GM19043 (cell line): ENCODE results near the gene ANP32D.
"Not testable (repeated sequence)": the region's sequence is repeated elsewhere in the genome, so short reads cannot be mapped to it uniquely, and the experiment has no call there.

Experiments used
- ATAC-seq: cut with Tn5 transposase; IDR thresholded peaks from one replicate; pipeline ENCODE4 v1.9.1; 2021; ENCODE audit warnings: low read depth; ENCODE audit not compliant: unreplicated experiment

Gene ANP32D

DNA sequence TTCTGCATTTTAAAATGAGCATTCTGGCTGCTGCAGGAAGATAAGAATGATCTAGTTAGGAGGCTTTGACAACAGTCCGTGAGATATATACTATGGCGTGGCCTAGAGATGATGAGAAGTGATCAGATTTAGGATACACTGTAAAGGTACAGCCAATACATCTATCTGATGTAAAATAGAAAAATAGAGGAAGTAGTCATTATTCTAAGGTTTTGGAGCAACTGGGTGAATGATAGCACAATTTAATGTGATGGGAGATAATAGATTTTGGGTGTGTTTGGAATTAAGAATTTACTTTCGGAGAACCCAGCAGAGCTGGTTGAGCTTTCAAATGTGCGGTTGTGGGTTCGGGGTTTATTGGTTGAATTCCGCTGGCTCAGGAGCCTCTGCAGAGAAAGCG is at the start of gene ANP32D:
Gene ANP32D, plus strand, starts transcription at position 301 of the 400 bp plus-strand sequence. CDS start 106 bp downstream, outside the sequence.
- no peak for ATAC-seq

DNA sequence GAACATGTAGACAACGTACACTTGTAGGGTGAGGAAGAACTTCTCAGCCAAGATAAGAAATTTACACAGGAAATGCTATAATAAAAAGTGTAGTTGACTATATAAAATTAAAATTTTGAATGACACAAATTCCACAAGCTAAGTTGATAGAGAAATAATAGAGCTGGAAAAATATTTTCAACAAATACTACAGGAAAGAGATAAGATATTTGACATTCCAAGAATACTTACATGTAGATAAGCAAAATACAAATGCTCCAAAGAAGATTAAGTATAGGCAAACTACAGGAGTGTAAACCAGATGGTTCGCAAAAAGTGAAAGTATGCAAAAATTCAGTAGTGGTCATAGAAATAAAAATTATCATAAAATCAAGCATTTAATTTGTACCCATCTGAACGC is 49.2 kb upstream of the ANP32D start:
- no peak for ATAC-seq

DNA sequence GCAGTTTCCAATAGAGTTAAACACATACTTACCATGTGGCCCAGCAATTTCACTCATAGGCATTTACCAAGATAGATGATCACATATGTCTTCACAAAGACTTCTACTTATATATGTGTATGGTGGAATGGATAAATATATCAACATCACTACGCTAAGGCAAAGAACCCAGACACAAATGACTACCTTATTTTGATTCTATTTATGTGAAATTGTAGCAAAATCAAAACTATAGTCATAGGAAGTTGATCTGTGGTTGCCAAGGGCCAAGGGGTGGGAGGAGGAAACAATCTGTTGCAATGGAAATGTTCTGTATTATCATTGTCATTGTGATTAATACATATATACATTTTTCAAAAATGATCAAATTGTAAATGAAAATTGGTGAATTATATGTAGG is 47.7 kb upstream of the ANP32D start:
- no peak for ATAC-seq

GRCh38 chr12:48434016-48434415 is 38.3 kb upstream of the ANP32D start:
- not testable (repeated sequence) for ATAC-seq

GRCh38 chr12:48441069-48441468 is 31.3 kb upstream of the ANP32D start:
- ATAC-seq = no peak

GRCh38 chr12:48442179-48442847 is 30.0 kb upstream of the ANP32D start:
- no peak for ATAC-seq

- ATAC-seq = no peak
Measured at GRCh38 chr12:48445538-48445937, 26.8 kb upstream of the ANP32D start.

DNA sequence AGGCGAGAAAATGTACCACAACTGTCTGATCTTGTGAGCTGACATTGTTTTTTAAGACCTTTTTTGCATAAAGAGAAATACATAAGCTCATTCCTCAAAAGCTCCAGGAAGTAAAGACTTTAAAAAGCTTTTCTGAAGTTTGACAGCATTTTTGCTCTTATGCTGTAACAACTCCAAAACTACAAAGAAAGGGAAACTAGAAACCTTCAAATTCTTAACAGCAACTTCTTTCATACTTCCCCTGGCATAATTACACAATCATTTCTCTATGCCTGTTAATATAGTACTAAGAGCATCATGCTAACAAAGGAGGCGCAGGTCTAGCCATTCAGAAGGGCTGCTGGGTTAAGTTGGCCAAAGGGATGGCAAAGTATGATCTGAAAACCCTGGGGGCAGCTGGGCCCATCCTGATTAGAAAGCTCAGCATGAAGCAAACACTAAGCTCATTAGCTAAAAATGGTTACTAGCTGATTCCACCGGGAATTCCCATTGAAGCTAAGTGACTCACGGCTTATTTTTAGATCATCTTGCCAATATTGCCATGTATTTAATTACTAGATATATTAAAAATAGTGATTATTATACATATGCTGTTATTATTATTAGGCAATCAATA is 26.1 kb upstream of the ANP32D start:
- ATAC-seq = no peak

GRCh38 chr12:48447755-48448154 is 24.6 kb upstream of the ANP32D start:
- ATAC-seq = no peak

DNA sequence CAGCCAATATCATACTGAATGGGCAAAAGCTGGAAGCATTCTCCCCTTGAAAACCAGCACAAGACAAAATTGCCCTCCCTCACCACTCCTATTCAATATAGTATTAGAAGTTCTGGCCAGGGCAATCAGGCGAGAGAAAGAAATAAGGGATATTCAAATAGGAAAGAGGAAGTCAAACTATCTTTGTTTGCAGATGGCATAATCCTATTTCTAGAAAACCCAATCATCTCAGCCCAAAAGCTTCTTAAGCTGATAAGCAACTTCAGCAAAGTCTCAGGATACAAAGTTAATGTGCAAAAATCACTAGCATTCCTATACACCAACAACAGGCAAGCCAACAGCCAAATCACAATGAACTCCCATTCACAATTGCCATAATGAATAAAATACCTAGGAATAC is 21.0 kb upstream of the ANP32D start:
- ATAC-seq = no peak

DNA sequence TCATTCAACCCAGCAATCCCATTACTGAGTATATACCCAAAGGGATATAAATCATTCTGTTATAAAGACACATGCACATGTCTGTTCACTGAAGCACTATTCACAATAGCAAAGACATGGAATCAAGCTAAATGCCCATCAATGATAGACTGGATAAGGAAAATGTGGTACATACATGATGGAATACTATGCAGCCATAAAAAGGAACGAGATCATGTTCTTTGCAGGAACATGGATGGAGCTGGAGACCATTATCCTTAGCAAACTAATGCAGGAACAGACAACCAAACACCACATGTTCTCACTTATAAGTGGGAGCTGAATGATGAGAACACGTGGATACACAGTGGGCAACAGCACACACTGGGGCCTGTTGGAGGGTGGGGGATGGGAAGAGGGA is 19.4 kb upstream of the ANP32D start:
- not testable (repeated sequence) for ATAC-seq

- ATAC-seq = no peak
Measured at GRCh38 chr12:48454667-48455066, 17.7 kb upstream of the ANP32D start.

DNA sequence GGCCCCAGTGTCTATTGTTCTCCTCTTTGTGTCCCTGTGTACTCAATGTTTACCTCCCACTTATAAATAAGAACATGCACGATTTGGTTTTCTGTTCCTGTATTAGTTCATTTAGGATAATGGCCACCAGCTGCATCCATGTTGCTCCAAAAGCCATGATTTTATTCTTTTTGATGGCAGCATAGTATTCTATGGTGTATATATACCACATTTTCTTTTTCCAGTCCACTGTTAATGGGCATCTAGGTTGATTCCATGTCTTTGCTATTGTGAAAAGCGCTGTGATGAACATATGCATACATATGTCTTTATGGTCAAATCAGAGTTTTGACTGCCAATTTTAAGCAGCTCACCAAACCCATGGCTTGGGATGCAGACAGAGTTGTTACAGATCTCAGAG is 17.2 kb upstream of the ANP32D start:
- no peak for ATAC-seq

DNA sequence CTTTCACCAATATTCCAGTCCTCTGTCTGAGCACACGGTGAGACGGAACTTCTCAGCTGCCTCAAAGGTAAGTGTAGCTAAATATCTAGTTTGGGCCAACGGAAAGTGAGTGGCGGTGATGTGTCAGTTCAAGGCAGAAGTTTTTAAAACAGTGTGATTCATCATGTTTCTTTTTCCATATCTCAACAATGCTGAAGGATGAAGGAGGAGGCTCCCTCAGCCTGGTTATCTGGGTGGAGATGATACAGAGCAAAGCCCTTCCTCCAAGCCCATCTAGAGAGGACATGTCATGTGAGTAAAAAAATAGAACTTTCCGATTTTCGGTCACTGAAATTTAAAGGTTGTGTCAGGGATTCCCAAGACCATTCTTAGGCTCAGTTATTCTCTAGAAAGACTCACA is 13.1 kb upstream of the ANP32D start:
- no peak for ATAC-seq

DNA sequence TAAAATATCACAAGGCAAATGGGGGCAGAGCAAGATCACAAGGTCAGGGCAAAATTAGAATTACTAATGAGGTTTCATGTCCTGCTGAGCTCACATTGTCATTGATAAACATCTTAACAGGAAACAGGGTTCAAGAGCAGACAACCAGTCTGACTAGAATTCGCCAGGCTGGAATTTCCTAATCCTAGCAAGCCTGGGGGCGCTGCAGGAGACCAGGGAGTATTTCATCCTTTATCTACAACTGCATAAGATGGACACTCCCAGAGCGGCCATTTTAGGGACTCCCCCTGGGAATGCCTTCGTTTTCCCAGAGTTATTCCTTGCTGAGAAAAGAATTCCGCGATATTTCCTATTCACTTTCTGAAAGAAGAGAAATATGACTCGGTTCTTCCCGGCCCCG is 3.3 kb upstream of the ANP32D start:
- not testable (repeated sequence) for ATAC-seq

DNA sequence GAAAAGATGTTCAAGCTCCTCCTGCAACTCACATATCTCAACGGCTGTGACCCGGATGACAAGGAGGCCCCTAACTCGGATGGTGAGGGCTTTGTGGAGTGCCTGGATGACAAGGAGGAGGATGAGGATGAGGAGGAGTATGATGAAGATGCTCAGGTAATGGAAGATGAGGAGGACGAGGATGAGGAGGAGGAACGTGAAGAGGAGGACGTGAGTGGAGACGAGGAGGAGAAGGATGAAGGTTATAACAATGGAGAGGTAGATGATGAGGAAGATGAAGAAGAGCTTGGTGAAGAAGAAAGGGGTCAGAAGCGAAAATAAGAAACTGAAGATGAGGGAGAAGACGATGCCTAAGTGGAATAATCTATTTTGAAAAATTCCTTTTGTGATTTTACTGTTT is 702 bp downstream of the ANP32D start:
- no peak for ATAC-seq

- ATAC-seq = not testable (repeated sequence)
Measured at GRCh38 chr12:48474497-48474896, 2.1 kb downstream of the ANP32D start.

DNA sequence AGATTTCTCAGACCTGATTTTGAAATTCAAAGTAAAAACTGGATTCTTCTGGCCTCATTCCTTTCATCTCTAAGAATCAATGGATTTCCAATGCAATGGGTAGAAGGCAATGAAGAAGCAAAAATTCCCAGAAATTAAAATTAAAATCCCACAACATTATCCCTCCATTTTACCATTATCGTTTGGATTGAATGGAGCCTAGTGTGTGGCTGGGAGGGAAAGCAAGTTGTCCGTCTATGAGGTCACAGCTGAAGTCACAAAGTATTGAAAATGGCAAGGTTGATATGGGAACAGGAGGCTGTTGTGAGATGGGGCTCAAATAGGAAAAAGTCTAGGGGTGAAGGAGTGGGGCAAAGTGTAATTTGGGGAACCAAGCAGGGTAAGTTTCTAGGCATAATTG is 9.8 kb downstream of the ANP32D start, which contains the start of gene C12orf54:
Gene C12orf54, plus strand, starts transcription at position 301 of the 400 bp plus-strand sequence. CDS start 799 bp downstream, outside the sequence.
- no peak for ATAC-seq

DNA sequence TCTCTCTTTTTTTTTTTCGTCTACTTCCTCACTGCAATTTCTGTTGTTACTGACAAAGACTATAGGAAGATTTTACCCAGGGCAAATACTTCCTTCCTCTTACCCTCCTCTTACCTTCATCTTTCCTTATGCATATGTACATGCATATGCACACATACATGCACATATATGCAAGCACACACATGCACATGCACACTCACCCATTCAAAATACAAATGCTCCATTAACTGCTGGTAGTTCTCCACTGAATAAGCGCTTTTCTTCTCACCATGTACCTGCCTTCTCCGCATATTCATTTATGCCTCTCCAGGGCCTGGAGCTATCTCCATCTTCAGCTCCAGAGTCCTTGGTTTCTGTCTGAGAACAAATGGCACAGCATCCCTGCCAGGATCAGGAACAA is 10.6 kb downstream of the ANP32D start:
- ATAC-seq = no peak

DNA sequence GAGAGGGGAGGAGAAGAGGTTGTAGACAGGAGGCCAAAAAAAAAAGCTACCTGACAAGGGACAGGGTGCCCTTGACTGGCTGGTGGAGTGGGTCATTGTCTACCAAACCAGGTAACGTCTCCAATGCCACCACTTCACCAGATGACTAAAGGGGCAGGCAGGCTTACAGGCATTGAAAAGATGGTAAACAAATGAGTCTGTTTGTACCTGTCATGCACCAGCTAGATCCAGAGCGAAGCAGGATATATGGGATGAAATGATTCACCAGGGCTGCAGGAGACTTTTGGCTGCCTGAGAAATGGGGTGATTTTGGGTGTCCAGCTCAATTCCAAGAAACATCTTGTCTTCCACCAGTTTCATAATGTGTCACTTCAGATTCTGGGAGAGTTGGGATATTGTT is 13.9 kb downstream of the ANP32D start:
- no peak for ATAC-seq

GRCh38 chr12:48486679-48487078 is 14.3 kb downstream of the ANP32D start:
- ATAC-seq = no peak

DNA sequence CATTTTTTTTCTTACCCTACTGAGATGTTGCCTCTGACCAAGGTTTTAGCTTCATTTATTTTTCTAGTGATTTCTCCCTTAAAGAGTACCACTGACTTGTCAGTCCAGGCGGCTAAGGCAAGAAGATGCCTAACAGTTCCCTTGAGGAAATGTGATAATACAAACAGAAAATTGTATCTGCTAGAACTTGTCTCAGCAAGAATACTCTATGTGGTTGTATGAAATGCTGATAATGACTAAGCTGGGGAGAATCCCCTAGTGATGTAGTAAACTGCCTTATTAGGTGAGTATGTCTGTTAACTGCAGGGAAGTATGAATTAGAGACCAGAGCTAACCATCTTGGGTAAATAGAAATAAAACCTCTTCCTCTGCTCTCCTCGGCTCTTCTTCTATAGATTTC is 16.7 kb downstream of the ANP32D start:
- ATAC-seq = peak; percentile 97
